WTC11 (cell line): ENCODE measurements around the gene GPR137B. TPM values are rescaled to one million over a fixed set of nuclear protein-coding genes. Genes with fewer than 3 reads are reported as not detected.

Experiments
- ATAC-seq: fragments of 200-7000 bp; cut with Tn5 transposase; 2 replicates; pipeline ENCODE4 v1.10.0; 2021; ENCODE audit warnings: mild to moderate bottlenecking, moderate library complexity
- CTCF ChIA-PET: fragments of 300-600 bp; sonication (Branson Sonifier 250); formaldehyde crosslinking; loops from one replicate; lab custom pipeline; 2021; ENCODE audit warnings: antibody characterized with exemption; lab: Charles Lee
- POLR2A ChIA-PET: fragments of 350-600 bp; sonication (Branson Sonifier 250); formaldehyde crosslinking; loops from one replicate; lab custom pipeline; 2021; ENCODE audit warnings: antibody characterized with exemption; lab: Charles Lee
- DNase-seq: peaks from one replicate; pipeline ENCODE4 v3.0.0; 2021; ENCODE audit warnings: low spot score
- H3K27ac Mint-ChIP-seq: 2 replicates; pipeline ENCODE4 v1.8.0; 2021; ENCODE audit warnings: mixed read lengths
- H3K27me3 Mint-ChIP-seq: 2 replicates; pipeline ENCODE4 v1.8.0; 2021; ENCODE audit warnings: low read depth, mild to moderate bottlenecking, moderate library complexity, mixed read lengths
- H3K36me3 Mint-ChIP-seq: 2 replicates; pipeline ENCODE4 v1.8.0; 2021; ENCODE audit warnings: mixed read lengths
- H3K4me1 Mint-ChIP-seq: 2 replicates; pipeline ENCODE4 v1.8.0; 2022; ENCODE audit warnings: mixed read lengths
- H3K4me3 Mint-ChIP-seq: 2 replicates; pipeline ENCODE4 v1.8.0; 2021; ENCODE audit warnings: mild to moderate bottlenecking, moderate library complexity, mixed read lengths
- H3K9me3 Mint-ChIP-seq: 2 replicates; pipeline ENCODE4 v1.8.0; 2021; ENCODE audit warnings: mixed read lengths
- CBFB ChIP-seq: sonication (generic); formaldehyde crosslinking; IDR thresholded peaks from 2 replicates; pipeline ENCODE4 v1.8.1; 2022; ENCODE audit warnings: mild to moderate bottlenecking, low read depth, missing genetic modification reagents
- JAZF1 ChIP-seq: fragments of 250-450 bp; sonication (Bioruptor Pico); IDR thresholded peaks from 2 replicates; pipeline ENCODE4 v1.9.0; 2021; ENCODE audit warnings: moderate library complexity, mild to moderate bottlenecking, inconsistent platforms
- NR2C2 ChIP-seq: sonication (generic); formaldehyde crosslinking; IDR thresholded peaks from 2 replicates; pipeline ENCODE4 v1.8.0; 2022; ENCODE audit warnings: mild to moderate bottlenecking, missing genetic modification reagents
- PRRX2 ChIP-seq: fragments of 250-450 bp; sonication (Bioruptor Pico); IDR thresholded peaks from 2 replicates; pipeline ENCODE4 v1.8.0; 2021; ENCODE audit warnings: mild to moderate bottlenecking
- SMAD4 ChIP-seq: sonication (generic); formaldehyde crosslinking; IDR thresholded peaks from 2 replicates; pipeline ENCODE4 v1.8.0; 2022; ENCODE audit warnings: mild to moderate bottlenecking, missing genetic modification reagents
- TCF7 ChIP-seq: sonication (generic); formaldehyde crosslinking; IDR thresholded peaks from 2 replicates; pipeline ENCODE4 v1.8.0; 2022; ENCODE audit warnings: mild to moderate bottlenecking, low read depth, missing genetic modification reagents, moderate library complexity
- TEAD4 ChIP-seq: sonication (generic); formaldehyde crosslinking; IDR thresholded peaks from 2 replicates; pipeline ENCODE4 v1.8.0; 2022; ENCODE audit warnings: mild to moderate bottlenecking, missing genetic modification reagents
- USF1 ChIP-seq: sonication (generic); formaldehyde crosslinking; IDR thresholded peaks from 2 replicates; pipeline ENCODE4 v1.8.0; 2022; ENCODE audit warnings: mild to moderate bottlenecking, missing genetic modification reagents
- ZMAT4 ChIP-seq: fragments of 250-450 bp; sonication (Bioruptor Pico); IDR thresholded peaks from 2 replicates; pipeline ENCODE4 v1.9.0; 2021; ENCODE audit warnings: mild to moderate bottlenecking
- ZNF121 ChIP-seq: sonication (generic); formaldehyde crosslinking; IDR thresholded peaks from 2 replicates; pipeline ENCODE4 v1.8.0; 2023; ENCODE audit warnings: missing genetic modification reagents
- ZNF232 ChIP-seq: sonication (generic); formaldehyde crosslinking; IDR thresholded peaks from 2 replicates; pipeline ENCODE4 v1.8.0; 2022; ENCODE audit warnings: mild to moderate bottlenecking, missing genetic modification reagents
- total RNA-seq: library from RNA; stranded (reverse); gene quantifications from 3 replicates; pipeline ENCODE4 v1.2.3, GENCODE V29; 2021
- TF ChIP-seq, protein P1 (sequence below): fragments of 250-450 bp; sonication (Bioruptor Pico); IDR thresholded peaks from 2 replicates; pipeline ENCODE4 v1.9.0; 2021; ENCODE audit warnings: mild to moderate bottlenecking, borderline replicate concordance
- TF ChIP-seq, protein P2 (sequence below): sonication (generic); formaldehyde crosslinking; IDR thresholded peaks from 2 replicates; pipeline ENCODE4 v1.8.0; 2023; ENCODE audit warnings: mild to moderate bottlenecking, missing genetic modification reagents
- TF ChIP-seq, protein P3 (sequence below): fragments of 250-450 bp; sonication (Bioruptor Pico); IDR thresholded peaks from 2 replicates; pipeline ENCODE4 v1.8.0; 2021; ENCODE audit warnings: mild to moderate bottlenecking
- TF ChIP-seq, protein P4 (sequence below): sonication (generic); formaldehyde crosslinking; IDR thresholded peaks from 2 replicates; pipeline ENCODE4 v1.8.1; 2023; ENCODE audit warnings: mild to moderate bottlenecking, missing genetic modification reagents
- TF ChIP-seq, protein P5 (sequence below): sonication (generic); formaldehyde crosslinking; IDR thresholded peaks from 2 replicates; pipeline ENCODE4 v1.8.0; 2022; ENCODE audit warnings: mild to moderate bottlenecking, missing genetic modification reagents
- TF ChIP-seq, protein P6 (sequence below): sonication (generic); formaldehyde crosslinking; IDR thresholded peaks from 2 replicates; pipeline ENCODE4 v1.8.1; 2023; ENCODE audit warnings: mild to moderate bottlenecking, missing genetic modification reagents, moderate library complexity

Gene GPR137B
- total RNA-seq, 1 experiment from 2014 or later = 6.3 TPM

DNA sequence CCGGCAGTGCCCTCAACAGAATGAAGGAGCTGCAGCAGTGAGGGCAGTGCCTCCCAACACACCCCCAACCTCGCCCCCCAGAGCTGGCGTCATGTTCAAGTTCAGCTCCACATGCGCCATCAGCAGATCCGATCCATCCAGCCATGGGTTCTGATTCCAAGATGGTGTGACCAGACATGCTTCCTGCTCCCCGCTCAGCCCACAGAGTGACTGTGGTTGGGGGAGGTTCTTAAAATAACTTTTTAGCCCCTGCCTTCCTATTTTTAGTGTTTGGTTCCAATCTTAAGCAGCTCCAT lies 30.1 kb upstream of the GPR137B start (continued):
- TF ChIP-seq, protein P1, sequence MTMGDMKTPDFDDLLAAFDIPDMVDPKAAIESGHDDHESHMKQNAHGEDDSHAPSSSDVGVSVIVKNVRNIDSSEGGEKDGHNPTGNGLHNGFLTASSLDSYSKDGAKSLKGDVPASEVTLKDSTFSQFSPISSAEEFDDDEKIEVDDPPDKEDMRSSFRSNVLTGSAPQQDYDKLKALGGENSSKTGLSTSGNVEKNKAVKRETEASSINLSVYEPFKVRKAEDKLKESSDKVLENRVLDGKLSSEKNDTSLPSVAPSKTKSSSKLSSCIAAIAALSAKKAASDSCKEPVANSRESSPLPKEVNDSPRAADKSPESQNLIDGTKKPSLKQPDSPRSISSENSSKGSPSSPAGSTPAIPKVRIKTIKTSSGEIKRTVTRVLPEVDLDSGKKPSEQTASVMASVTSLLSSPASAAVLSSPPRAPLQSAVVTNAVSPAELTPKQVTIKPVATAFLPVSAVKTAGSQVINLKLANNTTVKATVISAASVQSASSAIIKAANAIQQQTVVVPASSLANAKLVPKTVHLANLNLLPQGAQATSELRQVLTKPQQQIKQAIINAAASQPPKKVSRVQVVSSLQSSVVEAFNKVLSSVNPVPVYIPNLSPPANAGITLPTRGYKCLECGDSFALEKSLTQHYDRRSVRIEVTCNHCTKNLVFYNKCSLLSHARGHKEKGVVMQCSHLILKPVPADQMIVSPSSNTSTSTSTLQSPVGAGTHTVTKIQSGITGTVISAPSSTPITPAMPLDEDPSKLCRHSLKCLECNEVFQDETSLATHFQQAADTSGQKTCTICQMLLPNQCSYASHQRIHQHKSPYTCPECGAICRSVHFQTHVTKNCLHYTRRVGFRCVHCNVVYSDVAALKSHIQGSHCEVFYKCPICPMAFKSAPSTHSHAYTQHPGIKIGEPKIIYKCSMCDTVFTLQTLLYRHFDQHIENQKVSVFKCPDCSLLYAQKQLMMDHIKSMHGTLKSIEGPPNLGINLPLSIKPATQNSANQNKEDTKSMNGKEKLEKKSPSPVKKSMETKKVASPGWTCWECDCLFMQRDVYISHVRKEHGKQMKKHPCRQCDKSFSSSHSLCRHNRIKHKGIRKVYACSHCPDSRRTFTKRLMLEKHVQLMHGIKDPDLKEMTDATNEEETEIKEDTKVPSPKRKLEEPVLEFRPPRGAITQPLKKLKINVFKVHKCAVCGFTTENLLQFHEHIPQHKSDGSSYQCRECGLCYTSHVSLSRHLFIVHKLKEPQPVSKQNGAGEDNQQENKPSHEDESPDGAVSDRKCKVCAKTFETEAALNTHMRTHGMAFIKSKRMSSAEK = no peak

- Mint-ChIP-seq H3K27me3 (no peaks in the 10 kb centered on the region), H3K4me1 (peaks cover 5% of the 10 kb centered on the region), H3K36me3 (no peaks in the 10 kb centered on the region), H3K27ac (no peak overlapping the region), H3K4me3 (no peak overlapping the region), H3K9me3 (no peaks in the 10 kb centered on the region)
- POLR2A ChIA-PET = no interaction called here
- CTCF ChIA-PET = no interaction called here
- DNase-seq = no peak
- ATAC-seq = no peak
- TF ChIP-seq SMAD4 (CRISPR knock-in tag) = no peak
- no peak for TF ChIP-seq TCF7
- TF ChIP-seq, protein P2, sequence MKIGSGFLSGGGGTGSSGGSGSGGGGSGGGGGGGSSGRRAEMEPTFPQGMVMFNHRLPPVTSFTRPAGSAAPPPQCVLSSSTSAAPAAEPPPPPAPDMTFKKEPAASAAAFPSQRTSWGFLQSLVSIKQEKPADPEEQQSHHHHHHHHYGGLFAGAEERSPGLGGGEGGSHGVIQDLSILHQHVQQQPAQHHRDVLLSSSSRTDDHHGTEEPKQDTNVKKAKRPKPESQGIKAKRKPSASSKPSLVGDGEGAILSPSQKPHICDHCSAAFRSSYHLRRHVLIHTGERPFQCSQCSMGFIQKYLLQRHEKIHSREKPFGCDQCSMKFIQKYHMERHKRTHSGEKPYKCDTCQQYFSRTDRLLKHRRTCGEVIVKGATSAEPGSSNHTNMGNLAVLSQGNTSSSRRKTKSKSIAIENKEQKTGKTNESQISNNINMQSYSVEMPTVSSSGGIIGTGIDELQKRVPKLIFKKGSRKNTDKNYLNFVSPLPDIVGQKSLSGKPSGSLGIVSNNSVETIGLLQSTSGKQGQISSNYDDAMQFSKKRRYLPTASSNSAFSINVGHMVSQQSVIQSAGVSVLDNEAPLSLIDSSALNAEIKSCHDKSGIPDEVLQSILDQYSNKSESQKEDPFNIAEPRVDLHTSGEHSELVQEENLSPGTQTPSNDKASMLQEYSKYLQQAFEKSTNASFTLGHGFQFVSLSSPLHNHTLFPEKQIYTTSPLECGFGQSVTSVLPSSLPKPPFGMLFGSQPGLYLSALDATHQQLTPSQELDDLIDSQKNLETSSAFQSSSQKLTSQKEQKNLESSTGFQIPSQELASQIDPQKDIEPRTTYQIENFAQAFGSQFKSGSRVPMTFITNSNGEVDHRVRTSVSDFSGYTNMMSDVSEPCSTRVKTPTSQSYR (CRISPR knock-in tag) = no peak
- no peak for TF ChIP-seq NR2C2 (CRISPR knock-in tag)
Measured at GRCh38 chr1:236113324-236114032, 28.9 kb upstream of the GPR137B start.

GRCh38 chr1:236114076-236114747 lies 28.1 kb upstream of the GPR137B start:
- ChIA-PET POLR2A (no interaction called here), CTCF (no interaction called here)
- no peaks in the 10 kb centered on the region for H3K36me3 Mint-ChIP-seq
- no peak overlapping the region for H3K27ac Mint-ChIP-seq
- peaks cover 6% of the 10 kb centered on the region for H3K4me1 Mint-ChIP-seq
- no peaks in the 10 kb centered on the region for H3K9me3 Mint-ChIP-seq
- no peaks in the 10 kb centered on the region for H3K27me3 Mint-ChIP-seq
- DNase-seq (no peak), ATAC-seq (no peak)
- H3K4me3 Mint-ChIP-seq = no peak overlapping the region
- TF ChIP-seq, protein P3, sequence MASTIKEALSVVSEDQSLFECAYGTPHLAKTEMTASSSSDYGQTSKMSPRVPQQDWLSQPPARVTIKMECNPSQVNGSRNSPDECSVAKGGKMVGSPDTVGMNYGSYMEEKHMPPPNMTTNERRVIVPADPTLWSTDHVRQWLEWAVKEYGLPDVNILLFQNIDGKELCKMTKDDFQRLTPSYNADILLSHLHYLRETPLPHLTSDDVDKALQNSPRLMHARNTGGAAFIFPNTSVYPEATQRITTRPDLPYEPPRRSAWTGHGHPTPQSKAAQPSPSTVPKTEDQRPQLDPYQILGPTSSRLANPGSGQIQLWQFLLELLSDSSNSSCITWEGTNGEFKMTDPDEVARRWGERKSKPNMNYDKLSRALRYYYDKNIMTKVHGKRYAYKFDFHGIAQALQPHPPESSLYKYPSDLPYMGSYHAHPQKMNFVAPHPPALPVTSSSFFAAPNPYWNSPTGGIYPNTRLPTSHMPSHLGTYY (CRISPR knock-in tag) = no peak
- TF ChIP-seq ZNF121 (CRISPR knock-in tag) = no peak
- no peak for TF ChIP-seq TEAD4 (CRISPR knock-in tag)
- TF ChIP-seq, protein P4, sequence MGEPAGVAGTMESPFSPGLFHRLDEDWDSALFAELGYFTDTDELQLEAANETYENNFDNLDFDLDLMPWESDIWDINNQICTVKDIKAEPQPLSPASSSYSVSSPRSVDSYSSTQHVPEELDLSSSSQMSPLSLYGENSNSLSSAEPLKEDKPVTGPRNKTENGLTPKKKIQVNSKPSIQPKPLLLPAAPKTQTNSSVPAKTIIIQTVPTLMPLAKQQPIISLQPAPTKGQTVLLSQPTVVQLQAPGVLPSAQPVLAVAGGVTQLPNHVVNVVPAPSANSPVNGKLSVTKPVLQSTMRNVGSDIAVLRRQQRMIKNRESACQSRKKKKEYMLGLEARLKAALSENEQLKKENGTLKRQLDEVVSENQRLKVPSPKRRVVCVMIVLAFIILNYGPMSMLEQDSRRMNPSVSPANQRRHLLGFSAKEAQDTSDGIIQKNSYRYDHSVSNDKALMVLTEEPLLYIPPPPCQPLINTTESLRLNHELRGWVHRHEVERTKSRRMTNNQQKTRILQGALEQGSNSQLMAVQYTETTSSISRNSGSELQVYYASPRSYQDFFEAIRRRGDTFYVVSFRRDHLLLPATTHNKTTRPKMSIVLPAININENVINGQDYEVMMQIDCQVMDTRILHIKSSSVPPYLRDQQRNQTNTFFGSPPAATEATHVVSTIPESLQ (CRISPR knock-in tag) = no peak
- TF ChIP-seq, protein P5, sequence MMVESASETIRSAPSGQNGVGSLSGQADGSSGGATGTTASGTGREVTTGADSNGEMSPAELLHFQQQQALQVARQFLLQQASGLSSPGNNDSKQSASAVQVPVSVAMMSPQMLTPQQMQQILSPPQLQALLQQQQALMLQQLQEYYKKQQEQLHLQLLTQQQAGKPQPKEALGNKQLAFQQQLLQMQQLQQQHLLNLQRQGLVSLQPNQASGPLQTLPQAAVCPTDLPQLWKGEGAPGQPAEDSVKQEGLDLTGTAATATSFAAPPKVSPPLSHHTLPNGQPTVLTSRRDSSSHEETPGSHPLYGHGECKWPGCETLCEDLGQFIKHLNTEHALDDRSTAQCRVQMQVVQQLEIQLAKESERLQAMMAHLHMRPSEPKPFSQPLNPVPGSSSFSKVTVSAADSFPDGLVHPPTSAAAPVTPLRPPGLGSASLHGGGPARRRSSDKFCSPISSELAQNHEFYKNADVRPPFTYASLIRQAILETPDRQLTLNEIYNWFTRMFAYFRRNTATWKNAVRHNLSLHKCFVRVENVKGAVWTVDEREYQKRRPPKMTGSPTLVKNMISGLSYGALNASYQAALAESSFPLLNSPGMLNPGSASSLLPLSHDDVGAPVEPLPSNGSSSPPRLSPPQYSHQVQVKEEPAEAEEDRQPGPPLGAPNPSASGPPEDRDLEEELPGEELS (CRISPR knock-in tag) = no peak
- TF ChIP-seq, protein P6, sequence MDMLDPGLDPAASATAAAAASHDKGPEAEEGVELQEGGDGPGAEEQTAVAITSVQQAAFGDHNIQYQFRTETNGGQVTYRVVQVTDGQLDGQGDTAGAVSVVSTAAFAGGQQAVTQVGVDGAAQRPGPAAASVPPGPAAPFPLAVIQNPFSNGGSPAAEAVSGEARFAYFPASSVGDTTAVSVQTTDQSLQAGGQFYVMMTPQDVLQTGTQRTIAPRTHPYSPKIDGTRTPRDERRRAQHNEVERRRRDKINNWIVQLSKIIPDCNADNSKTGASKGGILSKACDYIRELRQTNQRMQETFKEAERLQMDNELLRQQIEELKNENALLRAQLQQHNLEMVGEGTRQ (CRISPR knock-in tag) = no peak
- no peak for TF ChIP-seq JAZF1
- no peak for TF ChIP-seq ZMAT4 (CRISPR knock-in tag)
- TF ChIP-seq ZNF232 (CRISPR knock-in tag) = no peak
- no peak for TF ChIP-seq PRRX2 (CRISPR knock-in tag)
- no peak for TF ChIP-seq USF1 (CRISPR knock-in tag)
- no peak for TF ChIP-seq CBFB (CRISPR knock-in tag)
